GM12875 (cell line): ENCODE data around the gene TXNRD1.

Experiments used
- H3K4me3 ChIP-seq: one replicate; pipeline ENCODE4 v1.5.1; 2011; ENCODE audit warnings: low read depth, low read length, control low read depth
- CTCF ChIP-seq: IDR thresholded peaks from 2 replicates; pipeline ENCODE4 v1.5.1; 2011; ENCODE audit warnings: low read depth, mild to moderate bottlenecking, control low read depth, inconsistent platforms, low read length, moderate library complexity, borderline replicate concordance; ENCODE audit not compliant: insufficient read depth

Gene TXNRD1

GRCh38 chr12:104365921-104366410, 150.4 kb downstream of the TXNRD1 start:
- no peak overlapping the region for H3K4me3 ChIP-seq
- no peak for TF ChIP-seq CTCF

GRCh38 chr12:104369708-104370107, 154.1 kb downstream of the TXNRD1 start:
- TF ChIP-seq CTCF, result no peak
- no peak overlapping the region for H3K4me3 ChIP-seq

GRCh38 chr12:104371043-104371870, 155.7 kb downstream of the TXNRD1 start:
- no peak for TF ChIP-seq CTCF
- H3K4me3 ChIP-seq, result no peak overlapping the region

- H3K4me3 ChIP-seq, result no peak overlapping the region
- TF ChIP-seq CTCF, result no peak
Observed at GRCh38 chr12:104372061-104372720, 156.6 kb downstream of the TXNRD1 start.

- TF ChIP-seq CTCF, result no peak
- no peak overlapping the region for H3K4me3 ChIP-seq
Observed at GRCh38 chr12:104372721-104373335, 157.2 kb downstream of the TXNRD1 start.

- no peak for TF ChIP-seq CTCF
- no peak overlapping the region for H3K4me3 ChIP-seq
Observed at GRCh38 chr12:104374071-104374470, 158.5 kb downstream of the TXNRD1 start.
